SK-N-SH treated with all-trans-retinoic acid at 6 μM for 48 hours (cell line): ENCODE data around the gene SERPINA3.
"Not testable (repeated sequence)": the region's sequence is repeated elsewhere in the genome, so short reads cannot be mapped to it uniquely, and the experiment has no call there.

Experiments used
- ATAC-seq: fragments of 200-7000 bp; cut with Tn5 transposase; 3 replicates; pipeline ENCODE4 v1.9.1; 2020; ENCODE audit warnings: mild to moderate bottlenecking, moderate library complexity
- ARNTL ChIP-seq: fragments of 450-650 bp; formaldehyde crosslinking; IDR thresholded peaks from 2 replicates; pipeline ENCODE4 v1.5.0; 2020; ENCODE audit warnings: low read depth, mild to moderate bottlenecking, moderate library complexity, borderline replicate concordance
- ESRRG ChIP-seq: fragments of 250-450 bp; sonication (Bioruptor Pico); IDR thresholded peaks from 2 replicates; pipeline ENCODE4 v1.6.1; 2021; ENCODE audit warnings: mild to moderate bottlenecking
- GLIS3 ChIP-seq: fragments of 250-450 bp; sonication (Bioruptor Pico); IDR thresholded peaks from 2 replicates; pipeline ENCODE4 v1.5.0; 2020; ENCODE audit warnings: mild to moderate bottlenecking, moderate library complexity
- ISL1 ChIP-seq: fragments of 250-450 bp; sonication (Bioruptor Pico); IDR thresholded peaks from 2 replicates; pipeline ENCODE4 v2.1.2; 2022; ENCODE audit warnings: mild to moderate bottlenecking, moderate library complexity
- RARB ChIP-seq: fragments of 250-450 bp; sonication (Bioruptor Pico); IDR thresholded peaks from 2 replicates; pipeline ENCODE4 v1.8.0; 2021; ENCODE audit warnings: mild to moderate bottlenecking, moderate library complexity
- SNAI2 ChIP-seq: fragments of 250-450 bp; sonication (Bioruptor Pico); IDR thresholded peaks from 2 replicates; pipeline ENCODE4 v1.5.0; 2020; ENCODE audit warnings: mild to moderate bottlenecking, moderate library complexity
- TCF4 ChIP-seq: fragments of 250-450 bp; sonication (Bioruptor Pico); IDR thresholded peaks from 2 replicates; pipeline ENCODE4 v1.8.0; 2021; ENCODE audit warnings: mild to moderate bottlenecking, moderate library complexity, borderline replicate concordance
- TOX ChIP-seq: fragments of 250-450 bp; sonication (Bioruptor Pico); IDR thresholded peaks from 2 replicates; pipeline ENCODE4 v1.8.0; 2021; ENCODE audit warnings: mild to moderate bottlenecking, moderate library complexity, borderline replicate concordance
- ZC3H10 ChIP-seq: fragments of 250-450 bp; sonication (Bioruptor Pico); IDR thresholded peaks from 2 replicates; pipeline ENCODE4 v1.5.1; 2021; ENCODE audit warnings: mild to moderate bottlenecking, moderate library complexity
- ZFP30 ChIP-seq: fragments of 450-650 bp; formaldehyde crosslinking; IDR thresholded peaks from 2 replicates; pipeline ENCODE4 v1.5.0; 2022; ENCODE audit warnings: mild to moderate bottlenecking, moderate library complexity
- ZNF565 ChIP-seq: fragments of 450-650 bp; formaldehyde crosslinking; conservative IDR thresholded peaks from 2 replicates; pipeline ENCODE4 v1.5.0; 2020; ENCODE audit warnings: low read depth, mild to moderate bottlenecking, moderate library complexity
- ZNF70 ChIP-seq: fragments of 450-650 bp; formaldehyde crosslinking; IDR thresholded peaks from 2 replicates; pipeline ENCODE4 v1.5.0; 2020; ENCODE audit warnings: mild to moderate bottlenecking, moderate library complexity
- ZNF8 ChIP-seq: fragments of 450-650 bp; formaldehyde crosslinking; IDR thresholded peaks from 2 replicates; pipeline ENCODE4 v1.5.0; 2020; ENCODE audit warnings: mild to moderate bottlenecking, moderate library complexity
- TF ChIP-seq, protein P1 (sequence below): fragments of 250-450 bp; sonication (Bioruptor Pico); IDR thresholded peaks from 2 replicates; pipeline ENCODE4 v1.5.1; 2020; ENCODE audit warnings: low read depth, mild to moderate bottlenecking, moderate library complexity
- TF ChIP-seq, protein P2 (sequence below): fragments of 250-450 bp; sonication (Bioruptor Pico); IDR thresholded peaks from 2 replicates; pipeline ENCODE4 v1.8.0; 2020; ENCODE audit warnings: mild to moderate bottlenecking, moderate library complexity, borderline replicate concordance
- TF ChIP-seq, protein P3 (sequence below): fragments of 250-450 bp; sonication (Bioruptor Pico); IDR thresholded peaks from 2 replicates; pipeline ENCODE4 v1.8.0; 2021; ENCODE audit warnings: low read depth, mild to moderate bottlenecking, moderate library complexity, borderline replicate concordance

Gene SERPINA3

GRCh38 chr14:94635154-94635553 is 23.0 kb downstream of the SERPINA3 start:
- ATAC-seq, result no peak
- TF ChIP-seq TOX (CRISPR knock-in tag) (no peak), ZNF565 (CRISPR knock-in tag) (no peak)
- TF ChIP-seq, protein P1, sequence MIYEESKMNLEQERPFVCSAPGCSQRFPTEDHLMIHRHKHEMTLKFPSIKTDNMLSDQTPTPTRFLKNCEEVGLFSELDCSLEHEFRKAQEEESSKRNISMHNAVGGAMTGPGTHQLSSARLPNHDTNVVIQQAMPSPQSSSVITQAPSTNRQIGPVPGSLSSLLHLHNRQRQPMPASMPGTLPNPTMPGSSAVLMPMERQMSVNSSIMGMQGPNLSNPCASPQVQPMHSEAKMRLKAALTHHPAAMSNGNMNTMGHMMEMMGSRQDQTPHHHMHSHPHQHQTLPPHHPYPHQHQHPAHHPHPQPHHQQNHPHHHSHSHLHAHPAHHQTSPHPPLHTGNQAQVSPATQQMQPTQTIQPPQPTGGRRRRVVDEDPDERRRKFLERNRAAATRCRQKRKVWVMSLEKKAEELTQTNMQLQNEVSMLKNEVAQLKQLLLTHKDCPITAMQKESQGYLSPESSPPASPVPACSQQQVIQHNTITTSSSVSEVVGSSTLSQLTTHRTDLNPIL (CRISPR knock-in tag), result no peak

DNA sequence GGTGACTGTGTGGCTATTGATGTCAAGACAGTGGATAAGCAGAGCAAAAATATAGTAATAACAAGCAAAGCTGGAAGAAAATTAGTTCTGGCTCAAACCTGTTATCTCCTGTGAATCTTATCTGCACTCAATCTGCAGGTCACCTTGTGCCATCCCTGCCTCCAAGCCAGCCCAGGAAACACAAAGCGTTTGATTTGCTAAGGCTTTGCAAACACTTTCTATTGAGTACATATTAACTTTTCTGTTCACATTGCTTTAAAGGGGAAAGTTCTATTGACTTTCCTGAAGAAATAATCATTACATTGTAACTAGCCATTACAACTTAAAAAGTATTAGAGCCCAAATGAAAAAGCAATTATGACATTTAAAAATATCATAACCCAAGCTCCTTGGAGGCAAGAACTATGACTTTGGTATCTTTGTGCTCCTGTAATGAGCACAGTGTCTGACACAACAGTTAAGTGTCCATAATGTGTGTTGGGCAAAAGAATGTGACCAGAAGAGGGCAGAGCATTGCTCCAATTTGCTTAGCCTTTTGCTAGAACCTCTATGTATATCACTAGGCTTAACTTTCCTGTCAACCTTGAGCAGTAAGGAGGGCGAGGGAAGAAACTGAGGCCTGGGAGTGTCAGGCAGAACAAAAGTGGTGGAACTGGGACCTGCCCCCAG is 24.7 kb downstream of the SERPINA3 start:
- no peak for TF ChIP-seq ARNTL (CRISPR knock-in tag)
- TF ChIP-seq ZNF70 (CRISPR knock-in tag), result no peak
- TF ChIP-seq RARB (CRISPR knock-in tag), result no peak
- TF ChIP-seq ZFP30 (CRISPR knock-in tag), result no peak
- no peak for TF ChIP-seq GLIS3
- TF ChIP-seq SNAI2 (CRISPR knock-in tag), result no peak
- TF ChIP-seq ZC3H10 (CRISPR knock-in tag), result no peak
- TF ChIP-seq, protein P2, sequence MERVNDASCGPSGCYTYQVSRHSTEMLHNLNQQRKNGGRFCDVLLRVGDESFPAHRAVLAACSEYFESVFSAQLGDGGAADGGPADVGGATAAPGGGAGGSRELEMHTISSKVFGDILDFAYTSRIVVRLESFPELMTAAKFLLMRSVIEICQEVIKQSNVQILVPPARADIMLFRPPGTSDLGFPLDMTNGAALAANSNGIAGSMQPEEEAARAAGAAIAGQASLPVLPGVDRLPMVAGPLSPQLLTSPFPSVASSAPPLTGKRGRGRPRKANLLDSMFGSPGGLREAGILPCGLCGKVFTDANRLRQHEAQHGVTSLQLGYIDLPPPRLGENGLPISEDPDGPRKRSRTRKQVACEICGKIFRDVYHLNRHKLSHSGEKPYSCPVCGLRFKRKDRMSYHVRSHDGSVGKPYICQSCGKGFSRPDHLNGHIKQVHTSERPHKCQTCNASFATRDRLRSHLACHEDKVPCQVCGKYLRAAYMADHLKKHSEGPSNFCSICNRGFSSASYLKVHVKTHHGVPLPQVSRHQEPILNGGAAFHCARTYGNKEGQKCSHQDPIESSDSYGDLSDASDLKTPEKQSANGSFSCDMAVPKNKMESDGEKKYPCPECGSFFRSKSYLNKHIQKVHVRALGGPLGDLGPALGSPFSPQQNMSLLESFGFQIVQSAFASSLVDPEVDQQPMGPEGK (CRISPR knock-in tag), result no peak
- no peak for TF ChIP-seq ESRRG (CRISPR knock-in tag)
- TF ChIP-seq, protein P3, sequence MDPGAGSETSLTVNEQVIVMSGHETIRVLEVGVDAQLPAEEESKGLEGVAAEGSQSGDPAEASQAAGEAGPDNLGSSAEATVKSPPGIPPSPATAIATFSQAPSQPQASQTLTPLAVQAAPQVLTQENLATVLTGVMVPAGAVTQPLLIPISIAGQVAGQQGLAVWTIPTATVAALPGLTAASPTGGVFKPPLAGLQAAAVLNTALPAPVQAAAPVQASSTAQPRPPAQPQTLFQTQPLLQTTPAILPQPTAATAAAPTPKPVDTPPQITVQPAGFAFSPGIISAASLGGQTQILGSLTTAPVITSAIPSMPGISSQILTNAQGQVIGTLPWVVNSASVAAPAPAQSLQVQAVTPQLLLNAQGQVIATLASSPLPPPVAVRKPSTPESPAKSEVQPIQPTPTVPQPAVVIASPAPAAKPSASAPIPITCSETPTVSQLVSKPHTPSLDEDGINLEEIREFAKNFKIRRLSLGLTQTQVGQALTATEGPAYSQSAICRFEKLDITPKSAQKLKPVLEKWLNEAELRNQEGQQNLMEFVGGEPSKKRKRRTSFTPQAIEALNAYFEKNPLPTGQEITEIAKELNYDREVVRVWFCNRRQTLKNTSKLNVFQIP (CRISPR knock-in tag), result no peak
- ATAC-seq, result no peak

- ATAC-seq, result not testable (repeated sequence)
These were observed 25.6 kb downstream of the SERPINA3 start for GRCh38 chr14:94637814-94638213.

- TF ChIP-seq, protein P3 (CRISPR knock-in tag), result no peak
- TF ChIP-seq ISL1 (CRISPR knock-in tag), result no peak
- ATAC-seq, result no peak
These were observed 26.1 kb downstream of the SERPINA3 start for GRCh38 chr14:94638339-94638738.

DNA sequence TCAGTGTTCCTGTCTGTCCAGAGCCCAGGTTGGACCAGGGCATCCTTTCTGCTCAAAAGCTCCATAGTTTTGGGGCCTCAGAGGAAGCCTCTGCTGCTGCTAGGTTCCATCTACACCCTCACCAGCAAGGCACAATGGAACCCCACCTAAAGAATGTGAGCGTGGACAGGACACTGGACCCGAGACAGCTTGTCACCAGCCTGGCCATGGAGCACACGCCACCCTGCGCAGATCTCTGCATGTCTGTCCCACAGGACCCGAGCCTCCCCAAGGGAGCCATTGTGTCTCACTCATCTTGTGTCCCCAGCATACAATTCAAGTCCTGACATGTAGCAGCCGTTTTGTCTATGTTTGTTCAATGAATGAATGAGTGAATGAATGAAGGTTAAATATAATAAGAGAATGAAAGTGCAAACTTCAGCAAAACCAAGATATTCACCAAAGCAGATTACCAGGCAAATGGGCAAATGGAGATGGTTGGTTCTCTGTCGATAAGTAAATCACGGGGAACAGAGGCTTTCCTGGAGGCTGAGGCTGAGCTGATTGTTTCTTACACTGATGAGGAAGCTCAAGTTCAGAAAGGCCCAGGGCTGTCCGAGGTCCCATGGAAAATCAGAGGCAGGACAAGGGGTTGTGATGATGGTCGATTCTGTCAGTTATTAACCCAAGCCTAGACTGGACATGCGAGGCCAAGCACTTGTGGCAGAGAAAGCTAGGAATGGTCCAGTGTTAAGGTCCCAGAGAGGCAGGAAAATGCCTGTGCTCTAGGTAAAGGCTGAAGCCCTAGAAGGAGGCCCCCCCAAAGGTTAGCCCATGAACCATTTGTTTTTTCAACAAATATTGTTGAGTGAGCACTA is 27.0 kb downstream of the SERPINA3 start:
- TF ChIP-seq TCF4 (CRISPR knock-in tag) (no peak), ZNF8 (CRISPR knock-in tag) (no peak), TOX (CRISPR knock-in tag) (no peak)

More for the DNA sequence above, 27.0 kb downstream of the SERPINA3 start:
- no peak for ATAC-seq
